Measurements from ENCODE around the gene VAT1L. TPM values are rescaled to one million over a fixed set of nuclear protein-coding genes. Genes with fewer than 3 reads are reported as not detected.

VAT1L gene
- total and polyA plus RNA-seq, 10 of the 15 experiments (the other 5 are each of a cell fraction or from before 2014, with no cell fraction given) = 0.06 to 0.18 (median 0.10) TPM; not detected in 5

GRCh38 chr16:77937473-77938149 is 149.2 kb downstream of the VAT1L start:
- ATAC-seq (no peak), FAIRE-seq (no peak), DNase-seq (ENCODE audit: low read depth, low spot score) (no peak)
- Histone ChIP-seq H3K36me3 (ENCODE audit: control insufficient read depth in 2 of 2, insufficient read depth in 2 of 2, low read length in 1 of 2) (no peaks in the 10 kb centered on the region), H3K4me2 (ENCODE audit: control insufficient read depth, insufficient read depth) (no peak overlapping the region), H3K9me3 (replicated peaks; ENCODE audit: control insufficient read depth, insufficient read depth, low read length) (no peaks in the 10 kb centered on the region), H2AFZ (ENCODE audit: control insufficient read depth, low read depth, low read length) (no peak overlapping the region), H3K4me3 (no peak overlapping the region), H3K4me1 (ENCODE audit: control insufficient read depth, insufficient read depth, low read length) (no peaks in the 10 kb centered on the region), H3K79me2 (ENCODE audit: control insufficient read depth, insufficient read depth, low read length) (no peaks in the 10 kb centered on the region), H3K9ac (ENCODE audit: control insufficient read depth, insufficient read depth, low read length) (no peak overlapping the region), H3K27me3 (replicated peaks in 1 of 2; ENCODE audit: control insufficient read depth in 2 of 2, insufficient read depth in 2 of 2, low read length in 1 of 2) (0 out of 4 replicates have a peak, but pooled peaks cover 0 to 2% of the 10 kb centered on the region in 2 experiments), H3K27ac (ENCODE audit: control insufficient read depth, insufficient read depth) (no peak overlapping the region), H4K20me1 (ENCODE audit: control insufficient read depth, insufficient read depth) (no peaks in the 10 kb centered on the region)
- RAD21 ChIA-PET (ENCODE audit: unreplicated experiment) = no interaction called here
- no TSS peak for BruUV-seq (replicated peaks)
- SMC1A ChIA-PET (ENCODE audit: uncharacterized antibody, unreplicated experiment) = no interaction called here
- in situ Hi-C loops (cut with MboI) = no loop called here
- no peak for TF ChIP-seq PAX8 (IDR thresholded peaks at IDR 0.05)
- TF ChIP-seq CHD2 (IDR thresholded peaks at IDR 0.05; ENCODE audit: borderline replicate concordance, low read depth, low read length) = no peak
- intact Hi-C loops (cut with micrococcal nuclease; ENCODE audit: unreplicated experiment) = no loop called here
- WGBS (ENCODE audit: insufficient coverage, insufficient replicate concordance, low lambda C conversion rate, missing lambda C conversion rate) = 24% methylated on average over 7 of the region's 7 CpGs
- POLR2A ChIA-PET = no interaction called here
- CTCF ChIA-PET = no interaction called here

GRCh38 chr16:77938913-77939312 is 150.5 kb downstream of the VAT1L start:
- Histone ChIP-seq H2AFZ (ENCODE audit: control insufficient read depth, low read depth, low read length) (no peak overlapping the region), H3K4me2 (ENCODE audit: control insufficient read depth, insufficient read depth) (no peak overlapping the region), H3K9me3 (replicated peaks; ENCODE audit: control insufficient read depth, insufficient read depth, low read length) (no peaks in the 10 kb centered on the region), H4K20me1 (ENCODE audit: control insufficient read depth, insufficient read depth) (no peaks in the 10 kb centered on the region), H3K9ac (ENCODE audit: control insufficient read depth, insufficient read depth, low read length) (no peak overlapping the region), H3K36me3 (ENCODE audit: control insufficient read depth in 2 of 2, insufficient read depth in 2 of 2, low read length in 1 of 2) (no peaks in the 10 kb centered on the region), H3K27ac (ENCODE audit: control insufficient read depth, insufficient read depth) (no peak overlapping the region), H3K79me2 (ENCODE audit: control insufficient read depth, insufficient read depth, low read length) (no peaks in the 10 kb centered on the region), H3K4me3 (no peak overlapping the region), H3K4me1 (ENCODE audit: control insufficient read depth, insufficient read depth, low read length) (no peaks in the 10 kb centered on the region), H3K27me3 (replicated peaks in 1 of 2; ENCODE audit: control insufficient read depth in 2 of 2, insufficient read depth in 2 of 2, low read length in 1 of 2) (no peaks in the 10 kb centered on the region)
- no peak for DNase-seq (ENCODE audit: low read depth, low spot score)
- FAIRE-seq = no peak
- in situ Hi-C loops (cut with MboI) = no loop called here
- no peak for ATAC-seq
- ChIA-PET POLR2A (interaction anchor here (0.6 kb wide), 1 partner anchor 9 kb away, joined by 3 read pairs; no protein-coding TSS in a partner anchor), SMC1A (ENCODE audit: uncharacterized antibody, unreplicated experiment) (no interaction called here), RAD21 (ENCODE audit: unreplicated experiment) (no interaction called here), CTCF (interaction anchor here (0.6 kb wide), 1 partner anchor 644 kb away, joined by 3 read pairs; no protein-coding TSS in a partner anchor)
- TF ChIP-seq SIX5 (IDR thresholded peaks at IDR 0.05; ENCODE audit: low read depth, low read length, severe bottlenecking) (no peak), CREB1 (IDR thresholded peaks at IDR 0.05; ENCODE audit: low read depth) (no peak), IRF5 (IDR thresholded peaks at IDR 0.05; ENCODE audit: borderline replicate concordance) (no peak), ZBTB33 (IDR thresholded peaks at IDR 0.05) (no peak), MEF2B (IDR thresholded peaks at IDR 0.05; ENCODE audit: partially characterized antibody, poor library complexity, severe bottlenecking) (no peak)
- intact Hi-C loops (cut with micrococcal nuclease; ENCODE audit: unreplicated experiment) = no loop called here
- BruUV-seq (replicated peaks) = no TSS peak
- WGBS (ENCODE audit: insufficient coverage, insufficient replicate concordance, low lambda C conversion rate, missing lambda C conversion rate) = 8% methylated on average over 5 of the region's 5 CpGs
